Stimulated activated naive CD4-positive, alpha-beta T cell treated with Interleukin-2 at 50 U/mL for 16 hours (primary cell): ENCODE data around the gene RASSF3.
"Not testable (repeated sequence)": the region's sequence is repeated elsewhere in the genome, so short reads cannot be mapped to it uniquely, and the experiment has no call there.

ENCODE experiments used
- DNase-seq: peaks from one replicate; lab custom pipeline; 2025; lab: John Stamatoyannopoulos, UW

Gene RASSF3

DNA sequence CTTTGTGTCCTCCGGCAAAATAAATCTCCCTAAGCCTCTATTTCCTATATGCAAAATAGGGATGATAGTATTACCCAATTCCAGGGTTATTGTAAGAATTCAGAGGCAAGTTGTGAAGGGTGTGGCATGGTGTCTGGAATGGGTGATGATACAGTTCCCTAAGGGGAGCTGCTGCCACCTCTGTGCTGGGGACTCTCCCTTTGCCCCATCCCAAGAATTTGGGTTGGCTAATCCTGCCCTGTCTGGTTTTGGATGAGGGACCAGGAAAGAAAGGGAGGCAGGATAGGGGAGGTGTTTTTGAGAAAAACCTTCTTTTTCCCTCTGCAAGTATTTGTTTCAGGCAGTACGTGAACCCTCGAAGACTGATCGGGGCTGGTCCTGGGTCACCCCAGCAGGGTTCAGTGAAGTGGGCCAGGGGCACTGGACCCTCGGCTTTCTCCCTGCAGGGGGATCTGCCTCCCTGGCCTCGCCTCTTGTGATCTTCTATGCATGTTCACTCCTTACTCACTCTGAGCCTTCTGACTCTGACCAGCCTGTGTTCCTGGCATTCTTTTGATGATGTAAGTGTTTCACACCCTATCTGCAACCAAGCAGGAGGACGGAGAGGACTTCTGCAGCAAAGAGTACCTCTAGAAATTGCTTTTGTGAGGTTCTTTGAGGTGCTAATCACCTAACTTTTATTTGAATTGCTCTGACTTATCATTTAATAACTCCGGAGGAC lies 60.8 kb downstream of the RASSF3 start:
- DNase-seq = no peak

- no peak for DNase-seq
Observed at GRCh38 chr12:64671681-64672080, 61.4 kb downstream of the RASSF3 start.

- peak; percentile 20 for DNase-seq
Observed at GRCh38 chr12:64672925-64673409, 62.7 kb downstream of the RASSF3 start.

GRCh38 chr12:64673490-64674169 lies 63.3 kb downstream of the RASSF3 start:
- no peak for DNase-seq

- DNase-seq = no peak
Observed at GRCh38 chr12:64674367-64674922, 64.2 kb downstream of the RASSF3 start.

DNA sequence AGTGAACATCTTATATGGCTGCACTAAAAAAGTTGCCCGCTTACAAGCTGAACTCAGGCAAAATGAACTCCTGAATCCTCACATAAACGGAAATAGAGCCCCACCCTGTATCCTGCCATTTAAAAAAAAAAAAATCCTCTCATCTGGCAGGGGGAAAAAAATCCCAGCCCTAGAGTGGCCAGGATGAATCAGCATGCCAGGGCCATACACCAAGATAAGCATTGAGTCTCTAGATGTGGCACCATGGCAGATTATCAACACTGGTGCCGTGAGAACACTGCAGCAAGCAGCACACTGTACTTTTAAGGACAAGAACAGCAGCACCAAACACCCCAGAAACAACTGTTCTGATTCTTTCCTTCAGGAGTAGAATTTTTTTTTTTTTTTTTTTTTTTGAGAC lies 65.5 kb downstream of the RASSF3 start:
- DNase-seq = no peak

DNA sequence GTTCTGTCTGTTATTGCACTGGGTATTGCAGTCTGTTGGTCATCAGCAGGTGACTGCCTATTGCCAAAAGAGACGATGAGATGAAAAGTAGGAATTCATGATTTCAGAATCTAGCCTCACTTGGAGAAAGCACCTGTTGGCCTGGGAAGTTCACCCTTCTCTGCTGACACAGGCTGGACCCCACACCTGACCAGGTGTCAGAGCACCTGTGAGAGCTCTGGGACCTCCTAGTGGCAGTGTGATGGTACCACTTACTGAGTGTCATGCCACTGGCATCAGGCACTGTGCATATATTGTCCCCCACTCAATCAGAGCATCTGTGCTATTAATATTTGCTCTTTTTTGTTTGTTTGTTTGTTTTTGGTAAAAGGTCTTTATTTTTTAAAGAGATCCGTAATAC lies 68.0 kb downstream of the RASSF3 start:
- DNase-seq = no peak

- DNase-seq = no peak
Observed at GRCh38 chr12:64678835-64679234, 68.5 kb downstream of the RASSF3 start.

DNA sequence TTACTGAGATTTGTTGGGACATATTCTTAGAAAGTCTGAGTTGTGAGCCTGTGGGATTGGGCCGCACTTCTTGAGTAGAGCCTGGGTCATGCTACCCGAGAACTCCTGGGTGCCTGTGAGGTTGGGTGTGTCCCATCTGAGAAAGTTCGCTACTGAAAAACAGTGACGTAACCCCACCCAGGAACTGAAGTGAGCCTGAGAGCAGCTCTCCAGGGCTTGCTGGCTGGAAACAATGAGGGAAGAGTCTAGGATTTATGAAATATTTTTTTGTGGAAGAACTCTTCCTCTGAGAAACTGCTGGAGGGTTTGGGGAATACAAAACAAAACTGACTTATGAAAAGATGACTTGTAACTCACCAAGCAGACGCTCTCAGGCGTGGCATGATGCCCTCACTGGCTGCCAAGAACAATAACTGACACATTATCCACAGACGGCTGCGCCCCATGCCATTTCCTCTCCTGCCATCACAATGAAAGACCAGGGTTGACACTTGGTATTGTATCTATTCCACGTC lies 69.2 kb downstream of the RASSF3 start:
- peak; percentile 43 for DNase-seq

- DNase-seq = no peak
Observed at GRCh38 chr12:64680235-64680634, 69.9 kb downstream of the RASSF3 start.

- no peak for DNase-seq
Observed at GRCh38 chr12:64681200-64682052, 71.1 kb downstream of the RASSF3 start.

GRCh38 chr12:64682572-64683277 lies 72.4 kb downstream of the RASSF3 start:
- DNase-seq = no peak

DNA sequence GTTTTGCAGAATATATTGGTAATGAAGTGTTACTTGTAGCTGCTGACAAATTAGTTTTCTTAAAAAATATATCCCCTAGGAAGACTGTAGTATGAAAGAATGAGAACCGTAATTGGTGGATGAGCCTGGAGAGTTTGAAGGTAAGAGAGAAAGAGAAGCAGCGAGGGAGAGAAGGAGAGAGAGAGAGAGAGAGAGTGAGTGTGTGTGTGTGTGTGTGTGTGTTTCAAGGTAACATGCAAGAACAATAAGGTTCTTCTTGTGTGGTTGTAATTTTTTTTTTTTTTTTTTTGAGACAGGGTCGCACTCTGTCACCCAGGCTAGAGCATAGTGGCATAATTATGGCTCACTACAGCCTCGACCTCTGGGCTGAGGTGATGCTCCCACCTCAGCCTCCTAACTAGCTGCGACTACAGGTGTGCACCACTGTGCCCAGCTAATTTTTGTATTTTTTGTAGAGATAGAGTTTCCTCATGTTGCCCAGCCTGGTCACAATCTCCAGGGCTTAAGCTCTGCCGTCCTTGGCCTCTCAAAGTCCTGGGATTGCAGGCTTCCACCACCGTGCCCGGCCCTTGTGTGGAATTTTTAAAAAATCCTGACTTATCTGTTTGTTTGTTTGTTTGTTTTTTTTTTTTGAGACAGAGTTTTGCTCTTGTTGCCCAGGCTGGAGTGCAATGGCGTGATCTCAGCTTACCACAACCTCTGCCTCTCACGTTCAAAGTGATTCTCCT lies 73.7 kb downstream of the RASSF3 start:
- no peak for DNase-seq

- no peak for DNase-seq
Observed at GRCh38 chr12:64685050-64685449, 74.8 kb downstream of the RASSF3 start.

- DNase-seq = no peak
Observed at GRCh38 chr12:64685605-64686004, 75.3 kb downstream of the RASSF3 start.

- no peak for DNase-seq
Observed at GRCh38 chr12:64687816-64688215, 77.5 kb downstream of the RASSF3 start.

GRCh38 chr12:64688219-64688618 lies 77.9 kb downstream of the RASSF3 start:
- no peak for DNase-seq

DNA sequence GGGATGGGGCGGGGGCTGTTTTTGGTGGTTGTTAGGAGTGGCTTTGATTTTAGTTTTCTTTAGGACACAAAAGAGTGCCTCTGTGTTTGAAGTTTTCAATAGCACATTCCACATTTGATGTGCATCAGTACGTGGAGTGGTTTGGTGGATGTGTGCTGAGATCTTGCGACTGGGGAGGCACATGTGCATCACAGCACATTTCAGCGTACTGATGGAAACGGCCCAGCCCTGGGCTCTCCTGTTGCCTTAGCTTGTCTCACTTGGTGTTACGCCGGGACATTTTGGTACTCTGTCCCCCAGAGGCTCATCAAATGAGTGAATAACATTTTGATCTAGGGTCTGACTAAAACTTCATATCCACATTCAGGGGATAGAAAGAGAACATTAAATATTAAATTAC lies 78.4 kb downstream of the RASSF3 start:
- DNase-seq = no peak

DNA sequence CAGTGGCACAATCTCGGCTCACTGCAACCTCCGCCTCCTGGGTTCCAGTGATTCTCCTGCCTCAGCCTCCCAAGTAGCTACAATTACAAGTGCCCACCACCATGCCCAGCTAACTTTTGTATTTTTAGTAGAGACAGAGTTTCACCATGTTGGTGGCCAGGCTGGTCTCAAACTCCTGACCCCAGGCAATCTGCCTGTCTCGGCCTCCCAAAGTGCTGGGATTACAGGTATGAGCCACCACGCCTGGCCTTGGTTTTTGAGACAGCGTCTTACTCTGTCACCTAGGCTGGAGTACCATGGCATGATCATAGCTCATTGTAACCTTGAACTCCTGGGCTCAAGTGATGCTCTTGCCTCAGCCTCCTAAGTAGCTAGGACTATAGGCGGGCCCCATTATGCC lies 79.9 kb downstream of the RASSF3 start:
- not testable (repeated sequence) for DNase-seq

- DNase-seq = no peak
Observed at GRCh38 chr12:64691227-64691794, 81.0 kb downstream of the RASSF3 start.
